ENCODE measurements around the gene LAMC2.

DNA sequence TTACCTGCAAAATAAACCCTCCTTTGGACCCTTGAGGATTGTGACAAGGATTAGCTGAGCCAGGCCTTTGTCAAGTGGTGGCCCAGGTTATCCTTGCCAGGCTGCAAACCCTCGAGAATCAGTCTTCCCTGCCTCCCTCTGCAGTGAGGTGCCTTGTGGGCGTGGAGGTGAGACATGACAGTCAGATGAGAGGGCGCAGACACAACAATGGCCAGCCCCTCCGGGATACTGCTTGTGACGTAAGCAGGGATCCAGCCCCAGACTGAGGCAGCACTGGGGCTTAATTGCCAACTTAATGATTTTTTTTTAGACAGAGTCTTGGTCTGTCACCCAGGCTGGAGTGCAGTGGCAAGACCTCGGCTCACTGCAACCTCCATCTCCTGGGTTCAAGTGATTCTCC lies 104.6 kb downstream of the LAMC2 start:
- TF ChIP-seq EZH2phosphoT487 (IDR thresholded peaks at IDR 0.05; ENCODE audit: insufficient read depth, low read depth) (no peak), EZH2 (IDR thresholded peaks at IDR 0.05; ENCODE audit: insufficient read depth, poor library complexity, severe bottlenecking) (no peak)
